Measurements from ENCODE around the gene TCEANC.
"Not testable (repeated sequence)": the region's sequence is repeated elsewhere in the genome, so short reads cannot be mapped to it uniquely, and the experiment has no call there.

The TCEANC gene

DNA sequence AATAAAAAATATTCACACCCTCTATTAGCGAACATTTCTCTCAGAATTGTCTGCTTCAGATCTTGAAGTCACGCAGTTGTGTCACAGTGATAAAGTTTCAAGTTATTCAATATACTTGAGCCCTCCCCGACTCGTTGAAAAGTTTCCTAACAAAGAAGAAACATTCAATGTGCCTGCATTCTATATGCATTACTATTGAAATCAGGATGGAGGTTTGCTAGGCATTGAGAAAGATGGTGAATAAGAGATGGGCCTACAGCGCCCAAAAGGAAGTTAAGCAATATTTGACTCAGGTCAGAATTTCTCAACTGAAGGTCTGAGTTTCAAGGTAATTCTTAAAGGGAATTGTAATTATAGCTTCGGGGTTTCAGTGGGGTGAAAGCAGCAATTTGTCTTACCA lies 6.1 kb downstream of the TCEANC start:
- no peak for DNase-seq

DNA sequence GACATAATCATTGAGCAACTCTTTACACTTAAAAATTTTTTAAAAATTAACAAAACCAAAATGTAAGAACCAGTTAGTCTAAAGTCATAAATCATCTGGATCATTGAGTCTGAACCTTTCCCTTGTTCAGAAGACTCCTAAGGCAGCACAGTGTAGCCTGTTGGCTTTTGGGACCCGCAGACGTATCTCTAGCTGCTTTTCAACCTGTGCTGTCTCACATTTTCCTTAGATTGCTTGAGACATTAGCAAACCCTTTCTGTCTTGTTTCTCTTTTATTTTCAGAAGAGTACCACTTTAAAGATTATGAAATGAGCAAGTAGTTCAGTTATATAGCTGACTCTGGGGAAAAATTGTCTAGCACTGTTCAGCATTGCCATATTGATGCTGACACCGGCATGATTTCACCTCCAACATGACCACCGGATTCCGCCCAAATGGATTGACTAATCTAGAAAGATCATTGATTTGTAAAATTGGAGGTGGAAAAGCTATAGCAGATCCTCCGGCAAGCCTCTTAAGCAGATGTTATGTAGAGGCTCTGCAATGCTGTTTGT lies 8.9 kb downstream of the TCEANC start:
- DNase-seq = no peak

DNA sequence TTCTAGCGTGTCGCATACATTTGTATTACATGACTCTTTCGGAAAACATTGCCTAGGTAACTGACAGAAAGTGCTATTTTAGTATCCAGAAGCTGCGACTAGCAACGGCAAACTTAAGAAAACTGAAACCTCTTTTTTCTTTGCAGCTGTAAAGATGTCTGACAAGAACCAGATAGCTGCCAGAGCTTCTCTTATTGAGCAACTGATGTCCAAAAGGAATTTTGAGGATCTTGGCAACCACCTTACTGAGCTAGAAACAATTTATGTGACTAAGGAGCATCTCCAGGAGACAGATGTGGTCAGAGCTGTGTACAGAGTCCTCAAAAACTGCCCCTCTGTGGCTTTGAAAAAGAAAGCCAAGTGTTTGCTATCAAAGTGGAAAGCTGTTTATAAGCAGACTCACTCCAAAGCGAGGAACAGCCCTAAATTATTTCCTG lies 9.4 kb downstream of the TCEANC start:
- DNase-seq = no peak

DNA sequence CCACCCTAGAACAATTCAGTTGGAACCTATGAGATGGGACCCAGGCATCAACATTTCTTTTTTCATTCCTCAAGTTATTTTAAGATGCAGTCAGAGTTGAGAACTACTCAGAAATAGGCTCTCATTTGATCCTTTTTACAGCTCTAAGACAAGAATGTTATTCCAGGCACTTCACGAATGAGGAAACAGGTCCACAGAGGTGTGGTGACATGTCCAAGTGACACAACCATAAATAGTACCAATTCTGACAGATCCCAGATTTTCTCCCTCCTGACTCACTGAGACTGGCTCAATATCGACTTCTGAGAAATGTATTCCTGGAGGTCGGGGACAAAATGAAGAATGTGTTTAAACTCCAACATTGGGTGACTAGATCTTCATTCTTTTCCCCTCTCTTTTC lies 11.1 kb downstream of the TCEANC start:
- no peak for DNase-seq

DNA sequence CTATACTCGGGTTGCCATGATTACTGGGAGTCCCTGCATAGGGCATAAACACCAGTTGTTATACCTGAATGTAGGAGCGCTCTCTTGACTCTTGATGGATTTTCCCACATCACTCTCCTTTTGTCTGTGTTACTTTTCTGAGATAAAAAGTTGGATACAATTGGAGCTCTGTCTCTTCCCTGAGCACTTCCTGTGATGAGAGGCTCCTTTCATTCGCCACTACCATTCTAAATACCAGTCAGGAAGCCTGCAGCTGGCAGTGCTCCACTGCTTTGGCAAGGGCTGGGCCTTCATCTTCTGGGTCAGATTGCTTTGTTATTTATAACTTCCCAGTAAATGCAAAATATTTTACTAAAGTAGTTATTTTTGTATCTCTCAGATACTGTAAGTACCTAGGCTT lies 13.9 kb downstream of the TCEANC start:
- DNase-seq = no peak

DNA sequence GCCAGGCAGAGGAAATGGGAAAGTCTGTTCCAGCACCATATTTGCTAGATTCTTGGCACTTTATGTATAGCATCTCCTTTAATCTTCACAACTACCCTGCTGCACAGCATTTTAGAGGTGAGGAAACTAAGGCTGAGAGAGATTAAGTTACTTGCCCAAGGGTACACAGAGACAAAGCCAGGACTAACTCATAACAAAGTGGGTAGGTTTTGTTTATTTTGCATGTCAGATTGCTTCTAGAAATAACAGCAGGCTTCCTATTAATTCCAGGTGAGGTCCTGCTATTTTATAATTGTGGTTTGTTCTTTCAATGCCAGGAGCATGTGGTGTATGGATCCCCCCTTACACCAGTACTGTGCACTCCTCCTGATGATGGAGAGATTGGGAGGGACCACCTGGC lies 15.0 kb downstream of the TCEANC start:
- no peak for DNase-seq

DNA sequence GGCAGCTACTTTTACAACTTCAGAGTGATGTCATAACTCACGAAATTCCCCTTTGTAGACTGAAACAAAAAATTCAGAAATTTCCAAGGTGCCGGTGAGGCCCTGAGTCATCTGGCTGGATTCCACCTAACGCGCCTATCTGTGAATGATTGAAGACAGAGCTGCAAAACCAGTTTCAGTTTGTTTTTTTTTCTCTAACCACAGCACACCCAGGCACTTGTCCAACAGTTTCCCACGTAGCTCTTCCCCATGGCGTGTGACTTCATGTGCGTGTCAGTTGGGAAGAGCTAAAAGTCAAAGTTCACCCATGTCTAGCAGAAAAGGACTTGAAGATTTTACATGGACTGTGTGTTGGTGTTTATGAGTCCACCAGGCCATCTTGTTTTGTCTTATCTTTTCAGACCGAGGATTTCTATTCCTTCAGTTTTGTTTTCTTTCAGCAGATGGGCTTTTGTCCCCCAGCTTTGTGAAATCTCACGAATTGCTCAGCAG lies 16.4 kb downstream of the TCEANC start:
- DNase-seq = peak; percentile 29

DNA sequence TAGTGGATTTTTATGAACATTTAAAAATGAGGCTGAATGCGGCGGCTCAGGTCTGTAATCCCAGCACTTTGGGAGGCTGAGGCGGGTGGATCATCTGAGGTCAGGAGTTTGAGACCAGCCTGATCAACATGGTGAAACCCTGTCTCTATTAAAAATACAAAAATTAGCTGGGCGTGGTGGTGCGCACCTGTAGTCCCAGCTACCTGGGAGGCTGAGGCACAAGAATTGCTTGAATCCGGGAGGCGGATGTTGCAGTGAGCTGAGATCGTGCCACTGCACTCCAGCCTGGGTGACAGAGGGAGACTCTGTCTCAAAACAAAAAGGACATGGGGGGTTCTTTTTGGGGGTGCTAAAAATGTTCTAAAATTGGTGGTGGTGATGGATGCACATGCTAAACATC lies 16.8 kb downstream of the TCEANC start:
- DNase-seq = not testable (repeated sequence)

DNA sequence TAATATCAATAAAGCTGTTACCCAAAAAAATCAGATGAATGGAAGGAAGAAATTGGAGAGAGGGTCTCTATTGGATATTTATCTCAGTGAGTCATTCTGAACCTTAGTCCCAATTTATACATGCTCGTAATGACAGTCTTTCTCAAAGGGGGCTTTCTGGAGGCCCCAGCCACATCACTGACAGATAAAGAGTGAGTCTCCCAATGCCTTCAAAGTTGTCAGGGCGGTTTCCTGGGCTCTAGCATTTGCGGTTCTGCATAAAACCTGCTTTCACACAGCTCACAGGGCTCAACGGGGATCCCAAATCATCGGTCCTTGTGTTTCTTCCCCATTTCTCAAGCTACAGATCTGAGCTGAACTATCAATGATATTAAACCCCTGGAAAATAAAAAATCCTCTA lies 17.3 kb downstream of the TCEANC start:
- DNase-seq = no peak

DNA sequence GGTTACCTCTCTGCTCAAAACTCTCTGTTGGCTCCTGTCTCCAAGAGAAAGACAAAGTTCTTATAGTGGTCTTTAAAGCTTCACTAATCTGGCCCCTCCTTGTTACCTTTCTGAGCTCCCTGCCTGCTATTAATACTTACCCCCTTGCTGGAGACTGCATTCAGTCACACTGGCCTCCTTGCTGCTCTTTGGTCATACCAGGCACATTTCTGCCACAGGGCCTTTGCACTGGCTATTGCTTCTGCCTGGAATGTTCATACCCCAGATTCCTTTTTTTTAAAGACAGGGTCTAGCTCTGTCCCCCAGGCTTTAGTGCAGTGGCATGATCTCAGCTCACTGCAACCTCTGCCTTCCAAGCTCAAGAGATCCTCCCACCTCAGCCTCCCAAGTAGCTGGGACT lies 20.1 kb downstream of the TCEANC start:
- no peak for DNase-seq

DNA sequence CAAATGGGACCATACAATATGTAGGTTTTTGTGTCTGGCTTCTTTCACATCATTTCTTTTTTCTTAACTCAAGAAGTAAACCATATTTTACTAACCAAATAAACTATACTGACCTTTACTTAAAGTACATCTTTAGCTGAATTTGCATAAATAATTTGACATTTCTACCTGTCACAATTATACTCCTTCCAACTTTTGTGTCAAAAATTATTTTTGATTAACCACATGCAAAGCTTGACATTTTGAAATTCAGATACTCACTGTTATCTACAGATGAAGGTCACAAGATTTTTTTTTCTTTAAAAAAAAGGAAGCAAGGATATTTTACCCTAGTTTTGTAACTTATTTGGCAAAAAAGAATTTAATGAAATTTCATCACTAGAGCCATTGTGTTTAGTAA lies 23.9 kb downstream of the TCEANC start:
- no peak for DNase-seq

DNA sequence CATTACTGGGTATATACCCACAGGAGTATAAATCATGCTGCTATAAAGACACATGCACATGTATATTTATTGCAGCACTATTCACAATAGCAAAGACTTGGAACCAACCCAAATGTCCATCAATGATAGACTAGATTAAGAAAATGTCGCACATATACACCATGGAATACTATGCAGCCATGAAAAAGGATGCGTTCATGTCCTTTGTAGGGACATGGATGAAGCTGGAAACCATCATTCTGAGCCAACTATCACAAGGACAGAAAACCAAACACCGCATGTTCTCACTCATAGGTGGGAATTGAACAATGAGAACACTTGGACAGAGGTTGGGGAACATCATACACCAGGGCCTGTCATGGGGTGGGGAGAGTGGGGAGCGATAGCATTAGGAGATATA lies 26.8 kb downstream of the TCEANC start:
- DNase-seq = not testable (repeated sequence)

DNA sequence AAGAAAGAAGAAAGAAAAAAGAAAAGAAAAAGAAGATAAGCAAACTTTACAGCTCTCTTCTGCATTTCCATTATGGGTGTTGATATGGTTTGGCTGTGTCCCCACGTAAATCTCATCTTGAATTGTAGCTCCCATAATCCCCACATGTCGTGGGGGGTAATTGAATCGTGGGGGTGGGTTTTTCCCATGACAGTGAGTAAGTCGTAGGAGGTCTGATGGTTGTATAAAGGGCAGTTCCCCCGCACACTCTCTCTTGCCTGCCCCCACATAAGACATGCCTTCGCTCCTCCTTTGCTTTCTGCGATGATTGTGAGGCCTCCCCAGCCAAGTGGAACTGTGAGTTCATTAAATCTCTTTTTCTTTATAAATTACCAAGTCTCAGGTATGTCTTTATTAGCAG lies 28.7 kb downstream of the TCEANC start:
- no peak for DNase-seq

DNA sequence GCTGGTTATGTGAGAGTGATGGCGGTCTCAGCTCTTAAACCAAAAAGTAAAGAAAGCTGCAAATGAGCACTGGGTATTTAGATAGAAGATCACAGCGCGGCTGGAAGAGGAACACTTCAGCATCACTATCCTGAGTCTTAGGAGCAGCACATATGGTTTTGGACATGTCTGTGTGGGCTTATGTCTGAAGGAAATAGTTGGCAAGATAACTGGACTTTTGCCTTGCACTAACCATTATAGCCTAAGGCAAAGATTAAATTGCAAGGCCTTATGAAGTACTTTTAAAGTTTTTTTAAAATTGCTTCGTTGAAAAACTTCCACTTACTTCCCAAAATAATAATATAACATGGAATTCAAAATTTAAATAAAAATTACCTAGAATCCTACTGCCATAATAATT lies 31.4 kb downstream of the TCEANC start:
- no peak for DNase-seq

DNA sequence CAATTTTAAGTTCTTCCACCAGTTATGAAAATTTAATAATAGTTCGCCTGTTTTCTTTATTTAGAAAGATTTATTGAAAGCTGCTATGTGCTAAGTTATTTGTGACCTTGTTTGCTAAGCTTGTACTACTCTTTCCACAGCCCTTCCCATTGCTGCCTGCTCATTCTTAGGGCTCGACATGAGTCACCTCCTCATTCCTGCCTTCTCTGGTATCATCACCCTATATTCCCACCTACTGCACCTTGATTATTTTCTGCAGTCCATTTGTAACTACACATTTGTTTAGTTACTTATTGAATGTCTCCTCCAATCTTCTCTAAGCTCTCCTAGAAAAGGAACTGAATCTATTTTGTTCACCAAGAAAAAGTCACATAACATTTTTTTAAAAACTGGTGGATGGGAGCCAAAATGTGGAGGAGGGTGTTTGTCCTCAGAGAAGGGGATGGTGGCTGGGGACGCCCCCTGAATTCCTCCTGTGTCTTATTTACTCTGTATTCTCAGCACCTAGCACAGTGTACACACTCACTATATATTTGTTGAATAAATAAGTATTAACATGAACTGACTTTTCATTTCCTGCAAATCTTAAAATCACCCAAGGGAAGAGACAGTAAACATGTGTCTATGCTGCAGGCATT lies 32.3 kb downstream of the TCEANC start:
- DNase-seq = no peak

DNA sequence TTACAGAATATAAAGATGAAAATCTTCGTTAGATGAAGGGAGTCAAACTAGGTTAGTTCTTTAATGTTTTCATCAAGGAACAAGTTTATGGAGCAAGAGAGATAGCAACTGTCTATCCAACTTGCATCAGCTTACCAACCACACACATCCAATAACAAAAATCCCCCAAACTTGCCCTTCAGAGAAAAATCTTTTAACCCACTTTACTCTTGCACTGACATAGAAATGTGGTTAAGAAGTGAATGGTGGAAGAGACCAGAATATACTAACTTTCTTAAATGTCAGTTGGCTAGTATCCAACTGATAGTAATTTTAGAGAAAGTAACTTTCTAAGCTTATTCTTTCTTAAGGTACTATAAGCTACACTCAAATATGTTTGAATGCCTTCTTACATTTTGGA lies 34.3 kb downstream of the TCEANC start:
- no peak for DNase-seq

DNA sequence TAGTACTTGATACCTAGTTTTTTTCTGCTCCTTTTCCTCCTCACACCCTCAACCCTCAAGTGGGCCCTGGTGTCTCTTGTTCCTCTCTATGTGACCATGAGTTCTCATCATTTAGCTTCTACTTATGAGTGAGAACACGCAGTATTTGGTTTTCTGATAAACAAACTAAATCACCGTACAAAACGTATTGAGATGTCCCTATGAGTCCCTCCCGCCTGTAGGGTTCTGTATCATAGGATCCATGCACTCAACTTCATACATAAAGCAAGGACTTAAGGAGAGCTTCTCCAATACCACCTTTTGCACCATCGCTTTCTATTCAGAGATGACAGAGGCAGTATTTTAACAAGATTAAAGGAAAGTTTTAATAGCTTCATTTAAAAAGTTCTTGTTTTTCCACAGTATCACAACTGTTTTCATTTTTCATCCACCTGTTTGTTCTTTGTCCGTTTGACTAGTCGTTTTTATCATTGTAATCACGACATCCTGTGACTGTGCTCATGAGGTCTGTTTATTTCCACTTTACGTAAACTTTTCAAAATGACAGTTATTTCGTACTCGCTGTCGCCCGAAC lies 35.5 kb downstream of the TCEANC start:
- DNase-seq = no peak

DNA sequence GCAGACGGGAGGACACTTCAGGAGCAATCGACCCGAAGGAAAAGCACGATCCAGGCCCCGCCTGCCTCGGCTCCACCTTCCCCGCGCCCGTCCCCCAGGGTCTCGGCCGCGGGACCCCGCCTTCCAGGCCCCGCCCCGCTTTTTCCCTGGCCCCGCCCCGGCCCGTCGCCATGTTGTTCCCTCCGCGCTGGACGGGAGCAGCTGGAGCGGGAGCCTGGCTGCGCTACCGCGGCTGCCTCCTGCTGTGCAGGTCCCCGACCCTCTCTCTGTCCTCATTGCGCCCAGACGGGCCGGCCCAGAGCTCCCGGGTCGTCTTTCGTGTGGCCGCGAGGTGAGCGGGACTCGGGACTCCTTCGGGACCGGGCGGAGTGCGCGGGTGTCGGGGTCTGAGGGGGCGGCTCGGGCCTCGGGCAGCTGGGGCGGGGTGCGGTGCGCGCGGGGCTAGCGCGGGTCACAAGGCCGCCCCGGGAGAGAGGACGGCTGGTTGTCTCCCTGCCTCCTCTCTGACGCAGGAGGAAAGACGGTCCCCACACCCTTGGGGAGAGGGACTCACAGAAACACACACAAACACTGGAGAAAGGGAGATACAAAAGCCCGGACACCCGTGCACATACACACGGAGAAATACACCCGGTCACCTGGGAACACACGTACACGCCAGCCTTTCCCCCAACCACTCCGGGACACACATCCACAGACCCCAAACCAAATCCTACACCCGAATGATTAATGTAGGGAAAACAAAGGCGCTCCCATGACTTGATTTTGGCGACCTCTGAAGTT lies 36.2 kb downstream of the TCEANC start, which contains the start of gene RAB9A:
Gene RAB9A, plus strand, starts transcription at position 171 of the 783 bp plus-strand sequence. CDS start 19,619 bp downstream, outside the sequence.
- DNase-seq = peak; percentile 80

DNA sequence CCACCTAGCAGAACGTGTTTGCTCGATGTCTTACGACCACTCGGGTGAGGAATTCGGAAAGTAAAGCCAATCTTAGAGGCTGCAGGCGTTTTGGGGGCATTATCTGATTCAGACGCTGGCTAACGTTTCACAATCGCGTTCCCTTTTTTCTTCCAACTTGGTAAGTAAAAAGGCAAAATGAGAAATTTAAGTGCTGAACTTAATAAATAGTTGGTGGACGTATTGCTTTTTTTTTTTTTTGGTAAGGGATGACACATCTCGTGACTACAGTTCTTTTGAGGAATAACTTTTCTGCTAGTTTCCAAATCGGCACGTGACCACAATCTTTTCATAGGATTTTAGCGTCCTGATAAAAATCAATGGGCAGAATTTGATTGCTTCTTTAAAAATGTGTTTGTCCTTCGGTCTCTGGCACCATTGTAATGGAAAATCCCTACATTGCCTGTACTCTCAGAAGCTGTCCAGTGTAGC lies 36.8 kb downstream of the TCEANC start:
- DNase-seq = no peak

DNA sequence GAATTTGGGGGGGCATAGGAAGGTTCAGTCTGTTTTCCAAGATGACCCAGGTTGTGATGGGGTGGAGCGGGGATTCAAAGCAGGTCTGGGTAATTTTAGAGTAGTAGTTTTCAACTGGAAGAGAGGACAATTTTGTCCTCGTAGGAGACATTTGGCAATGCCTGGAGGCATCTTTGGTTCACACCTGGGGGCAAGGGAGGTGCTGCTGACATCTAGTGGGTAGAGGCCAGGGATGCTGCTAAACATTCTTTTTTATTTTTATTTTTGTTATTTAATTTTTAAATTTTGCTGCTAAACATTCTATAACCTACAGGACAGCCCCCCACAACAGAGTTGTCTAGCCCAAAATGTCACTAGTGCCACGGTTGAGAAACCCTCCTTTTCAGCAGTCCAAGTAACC lies 37.9 kb downstream of the TCEANC start:
- no peak for DNase-seq

DNA sequence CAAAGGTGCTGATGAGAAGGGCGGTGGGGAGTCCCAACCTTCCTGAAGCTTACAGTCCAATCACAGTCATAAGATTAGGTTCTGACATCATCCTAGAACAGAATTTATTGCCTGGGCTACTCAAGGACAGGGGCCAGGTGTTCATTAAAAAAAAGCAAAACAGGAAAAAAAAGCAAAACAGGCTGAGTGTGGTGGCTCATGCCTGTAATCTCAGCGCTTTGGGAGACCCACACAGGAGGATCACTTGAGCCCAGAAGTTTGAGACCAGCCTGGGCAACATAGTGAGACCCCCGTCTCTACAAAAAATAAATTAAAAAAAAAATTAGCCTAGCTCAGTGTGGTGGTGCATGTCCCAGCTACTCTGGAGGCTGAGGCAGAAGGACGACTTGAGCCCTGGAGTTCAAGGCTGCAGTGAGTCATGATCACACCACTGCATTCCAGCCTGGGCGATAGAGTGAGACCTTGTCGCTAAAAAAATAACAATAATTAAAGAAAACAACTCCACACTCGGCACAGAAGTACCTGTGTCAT lies 39.0 kb downstream of the TCEANC start:
- DNase-seq = no peak

DNA sequence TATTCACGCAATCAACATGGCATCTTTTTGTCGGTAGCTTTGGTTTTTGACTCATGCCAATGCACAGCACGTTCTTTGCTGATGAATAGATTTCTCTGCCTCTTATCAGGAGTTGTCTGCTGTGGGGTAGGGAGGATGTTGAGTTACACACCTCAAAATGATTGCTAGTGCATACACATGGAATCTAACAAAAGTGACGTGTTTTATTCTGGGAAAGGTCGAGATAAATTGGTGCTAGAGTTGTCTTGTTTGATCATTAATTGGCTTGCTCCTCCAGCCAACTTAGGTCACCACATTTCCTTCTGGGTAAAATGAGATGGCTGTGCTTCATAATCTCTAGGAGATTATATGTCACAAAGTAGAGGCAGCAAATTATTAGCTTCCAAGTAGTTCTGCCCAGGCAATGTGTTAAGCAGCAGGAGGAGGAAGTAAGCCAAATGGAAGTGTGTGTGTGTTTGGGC lies 39.9 kb downstream of the TCEANC start:
- DNase-seq = no peak

DNA sequence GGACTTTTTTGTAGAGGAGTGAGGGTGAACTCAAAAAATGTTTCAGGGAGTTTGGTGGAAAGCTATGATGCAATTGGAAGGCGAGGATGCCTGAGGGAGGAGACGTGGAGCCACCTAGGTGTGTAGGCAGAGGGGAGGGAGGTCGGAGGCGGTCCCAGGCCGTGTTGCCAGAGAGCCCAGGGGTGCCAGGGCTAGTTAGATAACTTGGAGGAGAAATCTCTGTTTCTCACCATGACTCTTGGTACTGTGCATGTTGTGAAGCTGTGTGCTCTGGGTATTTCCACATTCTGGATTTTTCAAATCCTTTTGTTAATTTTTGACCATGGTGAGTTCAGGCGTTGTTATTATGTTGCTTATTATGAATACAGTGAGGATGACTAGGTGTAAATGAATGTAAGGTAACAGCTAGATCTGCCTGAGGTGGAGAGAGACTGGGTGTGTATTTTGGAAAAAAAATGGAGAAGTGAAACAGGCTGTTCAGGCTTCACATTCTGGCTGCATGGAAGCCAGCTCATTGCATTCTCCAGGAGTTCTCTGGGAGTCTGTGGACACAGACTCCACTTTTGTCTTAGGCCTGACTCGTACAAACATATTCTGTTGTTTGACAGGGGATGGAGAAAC lies 40.5 kb downstream of the TCEANC start:
- no peak for DNase-seq
